Chondrocyte (in vitro differentiated cells): ENCODE measurements around the gene PXT1. TPM values are rescaled to one million over a fixed set of nuclear protein-coding genes. Genes with fewer than 3 reads are reported as not detected.

Experiments used
- DNase-seq: peaks from one replicate; pipeline ENCODE4 v3.0.0; 2021; ENCODE audit warnings: mixed read lengths, low spot score
- H3K27ac Mint-ChIP-seq: one replicate; pipeline ENCODE4 v1.8.0; 2021; ENCODE audit warnings: mild to moderate bottlenecking, moderate library complexity, mixed read lengths; ENCODE audit not compliant: unreplicated experiment
- H3K27me3 Mint-ChIP-seq: 2 replicates; pipeline ENCODE4 v1.8.0; 2021; ENCODE audit warnings: low read depth, mixed read lengths
- H3K36me3 Mint-ChIP-seq: 2 replicates; pipeline ENCODE4 v1.8.0; 2021; ENCODE audit warnings: low read depth, mixed read lengths
- H3K4me1 Mint-ChIP-seq: 2 replicates; pipeline ENCODE4 v1.8.0; 2021; ENCODE audit warnings: low read depth, mild to moderate bottlenecking, mixed read lengths
- H3K4me3 Mint-ChIP-seq: one replicate; pipeline ENCODE4 v1.8.0; 2021; ENCODE audit warnings: mild to moderate bottlenecking, moderate library complexity, mixed read lengths; ENCODE audit not compliant: unreplicated experiment
- H3K9me3 Mint-ChIP-seq: 2 replicates; pipeline ENCODE4 v1.8.0; 2021; ENCODE audit warnings: low read depth, mixed read lengths
- CTCF ChIP-seq: fragments of 200-600 bp; sonication (generic); IDR thresholded peaks from 2 replicates; pipeline ENCODE4 v1.5.0; 2021; ENCODE audit warnings: antibody characterized with exemption, mild to moderate bottlenecking, moderate library complexity
- total RNA-seq: library from RNA; stranded (reverse); gene quantifications from 3 replicates; pipeline ENCODE4 v1.2.1, GENCODE V29; 2021

The PXT1 gene
- total RNA-seq, 1 donor from 2014 or later: not detected

- Mint-ChIP-seq H3K27ac (no peak overlapping the region), H3K9me3 (peaks cover 4% of the 10 kb centered on the region), H3K4me3 (no peak overlapping the region), H3K27me3 (no peaks in the 10 kb centered on the region), H3K36me3 (no peaks in the 10 kb centered on the region), H3K4me1 (peaks cover 20% of the 10 kb centered on the region)
- no peak for TF ChIP-seq CTCF
- no peak for DNase-seq
Observed at GRCh38 chr6:36349240-36349639, 93.4 kb downstream of the PXT1 start.

- DNase-seq: no peak
- Mint-ChIP-seq H3K4me3 (no peak overlapping the region), H3K4me1 (peaks cover 20% of the 10 kb centered on the region), H3K9me3 (peaks cover under 1% of the 10 kb centered on the region), H3K27me3 (peaks cover 3% of the 10 kb centered on the region), H3K36me3 (peaks cover 2% of the 10 kb centered on the region), H3K27ac (no peak overlapping the region)
- no peak for TF ChIP-seq CTCF
Observed at GRCh38 chr6:36347621-36348020, 95.0 kb downstream of the PXT1 start.

- peaks cover 5% of the 10 kb centered on the region for H3K27me3 Mint-ChIP-seq
- H3K9me3 Mint-ChIP-seq: no peaks in the 10 kb centered on the region
- DNase-seq: no peak
- H3K4me3 Mint-ChIP-seq: no peak overlapping the region
- H3K36me3 Mint-ChIP-seq: peaks cover 4% of the 10 kb centered on the region
- peaks cover 19% of the 10 kb centered on the region for H3K4me1 Mint-ChIP-seq
- H3K27ac Mint-ChIP-seq: no peak overlapping the region
- no peak for TF ChIP-seq CTCF
Observed at GRCh38 chr6:36346486-36347273, 96.0 kb downstream of the PXT1 start.

GRCh38 chr6:36345681-36346466 lies 96.8 kb downstream of the PXT1 start:
- H3K27me3 Mint-ChIP-seq: peaks cover 6% of the 10 kb centered on the region
- H3K27ac Mint-ChIP-seq: no peak overlapping the region
- H3K4me3 Mint-ChIP-seq: no peak overlapping the region
- TF ChIP-seq CTCF: no peak
- H3K36me3 Mint-ChIP-seq: peaks cover 4% of the 10 kb centered on the region
- no peaks in the 10 kb centered on the region for H3K9me3 Mint-ChIP-seq
- no peak for DNase-seq
- peaks cover 12% of the 10 kb centered on the region for H3K4me1 Mint-ChIP-seq

GRCh38 chr6:36343109-36343680 lies 99.5 kb downstream of the PXT1 start:
- H3K27me3 Mint-ChIP-seq: peaks cover 24% of the 10 kb centered on the region
- H3K9me3 Mint-ChIP-seq: no peaks in the 10 kb centered on the region
- TF ChIP-seq CTCF: no peak
- no peak overlapping the region for H3K27ac Mint-ChIP-seq
- H3K4me1 Mint-ChIP-seq: peaks cover 8% of the 10 kb centered on the region
- peaks cover 4% of the 10 kb centered on the region for H3K36me3 Mint-ChIP-seq
- no peak for DNase-seq
- H3K4me3 Mint-ChIP-seq: no peak overlapping the region
